LoVo (cell line): Measurements from ENCODE around the gene ZMYND8.
"Not testable (repeated sequence)": the region's sequence is repeated elsewhere in the genome, so short reads cannot be mapped to it uniquely, and the experiment has no call there.

Source experiments
- DNase-seq: peaks from one replicate; pipeline ENCODE4 v3.0.0-alpha.2; 2016; ENCODE audit warnings: low spot score

The ZMYND8 gene

DNA sequence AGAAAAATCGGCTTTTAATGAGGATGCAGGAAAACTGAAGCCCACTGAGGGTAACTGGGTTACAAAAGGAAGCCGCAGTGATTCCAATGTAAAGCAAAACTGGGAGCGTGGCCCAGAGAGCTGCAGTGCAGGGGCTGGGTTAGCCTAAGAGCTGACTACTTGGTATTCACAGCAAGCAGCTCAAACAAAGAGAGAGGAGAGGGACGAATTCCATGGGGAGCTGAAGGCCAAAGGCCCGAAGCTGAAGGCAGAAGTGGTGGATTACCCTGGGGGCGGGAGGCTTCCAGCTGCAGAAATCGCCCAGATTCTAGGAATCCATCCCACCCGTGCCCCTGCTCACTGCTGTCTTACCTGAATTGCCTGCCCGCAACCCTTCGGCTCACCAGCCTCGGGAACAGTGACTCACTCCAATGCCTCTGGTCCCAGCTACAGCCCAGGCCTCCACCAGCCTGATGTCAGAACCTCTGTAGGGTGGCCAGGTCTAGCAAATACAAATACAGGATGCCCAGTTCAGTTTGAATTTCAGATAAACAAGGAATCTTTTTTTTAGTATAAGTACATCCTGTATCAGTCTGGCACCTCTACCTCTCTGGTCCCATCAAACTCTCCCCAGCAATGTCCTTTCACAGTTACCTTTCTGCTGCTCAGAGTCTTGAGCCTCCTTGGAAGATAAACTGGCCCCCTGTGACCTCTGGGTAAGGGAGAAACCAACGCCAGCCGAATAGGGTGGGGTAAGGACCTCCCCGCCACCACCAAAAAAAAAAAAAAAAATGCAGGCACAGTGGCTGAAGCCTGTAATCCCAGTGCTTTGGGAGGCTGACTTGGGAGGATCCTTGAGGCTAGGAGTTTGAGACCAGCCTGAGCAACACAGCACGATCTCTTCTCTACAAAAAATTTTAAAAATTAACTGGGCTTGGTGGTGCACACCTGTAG is 14.6 kb upstream of the ZMYND8 start:
- DNase-seq, result no peak

DNA sequence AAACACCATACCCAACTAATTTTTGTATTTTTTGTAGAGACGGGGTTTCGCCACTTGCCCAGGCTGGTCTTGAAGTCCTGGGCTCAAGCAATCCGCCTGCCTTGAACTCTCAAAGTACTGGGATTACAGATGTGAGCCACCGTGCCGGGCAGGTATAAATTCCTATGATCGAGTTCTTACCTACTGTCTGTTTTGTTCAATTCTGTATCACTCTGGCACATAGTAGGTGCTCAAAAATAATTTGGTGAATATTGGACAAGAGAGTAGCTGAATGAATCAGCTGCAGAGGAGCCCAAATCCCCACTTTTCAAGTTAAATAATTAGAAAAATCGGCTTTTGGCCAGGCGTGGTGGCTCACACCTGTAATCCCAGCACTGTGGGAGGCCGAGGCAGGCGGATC is 13.7 kb upstream of the ZMYND8 start:
- no peak for DNase-seq

DNA sequence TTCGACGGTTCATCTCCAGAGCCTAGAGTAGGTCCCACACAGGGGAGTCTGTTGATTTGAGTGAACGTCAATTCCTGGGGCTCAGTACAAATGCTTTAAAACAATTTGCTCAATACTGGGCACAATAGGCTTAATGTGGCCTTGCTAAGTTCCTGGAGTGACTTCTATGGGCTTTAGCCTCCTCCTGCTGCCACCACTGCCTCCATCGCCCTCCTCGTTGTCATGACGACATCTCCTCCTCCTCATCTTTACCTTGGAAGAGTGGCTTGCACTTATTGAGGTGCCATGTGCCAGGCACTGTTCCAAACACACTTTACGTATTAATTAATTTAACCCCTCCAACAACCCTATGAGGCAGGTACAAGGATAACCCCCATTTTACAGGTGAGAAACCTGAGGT is 11.8 kb upstream of the ZMYND8 start:
- no peak for DNase-seq

DNA sequence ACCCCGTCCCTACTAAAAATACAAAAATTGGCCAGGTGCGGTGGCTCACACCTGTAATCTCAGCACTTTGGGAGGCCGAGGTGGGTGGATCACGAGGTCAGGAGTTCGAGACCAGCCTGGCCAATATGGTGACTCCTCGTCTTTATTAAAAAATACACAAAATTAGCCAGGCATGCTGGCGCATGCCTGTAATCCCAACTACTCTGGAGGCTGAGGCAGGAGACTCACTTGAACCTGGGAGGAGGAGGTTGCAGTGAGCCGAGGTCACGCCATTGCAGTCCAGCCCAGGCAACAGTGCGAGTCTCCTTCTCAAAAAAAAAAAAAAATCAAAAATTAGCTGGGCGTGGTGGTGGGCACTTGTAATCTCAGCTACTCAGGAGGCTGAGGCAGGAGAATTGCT is 9.8 kb upstream of the ZMYND8 start:
- not testable (repeated sequence) for DNase-seq

DNA sequence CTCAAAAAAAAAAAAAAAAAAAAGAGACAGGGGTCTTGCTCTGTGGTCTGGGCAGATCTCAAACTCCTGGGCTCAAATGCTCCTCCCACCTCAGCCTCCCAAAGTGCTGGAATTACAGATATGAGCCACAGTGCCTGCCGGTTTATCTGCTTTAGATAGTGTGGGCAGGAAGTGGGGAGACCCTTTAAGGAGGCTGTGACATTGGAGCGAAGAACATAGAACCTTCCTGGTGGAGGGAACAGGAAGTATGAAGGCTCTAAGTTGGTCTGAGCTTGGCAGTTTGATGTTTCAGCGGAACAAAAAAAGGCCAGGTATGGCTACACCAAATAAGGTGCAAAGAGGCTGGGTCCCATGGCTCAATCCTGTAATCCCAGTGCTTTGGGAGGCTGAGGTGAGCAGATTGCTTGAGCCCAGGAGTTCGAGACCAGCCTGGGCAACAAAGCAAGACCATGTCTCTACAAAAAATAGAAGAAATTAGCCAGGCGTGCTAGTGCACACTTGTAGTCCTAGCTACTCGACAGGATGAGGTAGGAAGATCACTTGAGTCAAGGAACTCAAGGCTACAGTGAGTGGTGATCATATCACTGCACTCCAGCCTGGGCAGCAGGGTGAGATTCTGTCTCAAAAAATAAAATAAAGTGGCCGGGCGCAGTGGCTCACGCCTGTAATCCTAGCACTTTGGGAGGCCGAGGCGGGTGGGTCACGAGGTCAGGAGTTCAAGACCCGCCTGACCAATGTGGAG is 8.7 kb upstream of the ZMYND8 start:
- no peak for DNase-seq

DNA sequence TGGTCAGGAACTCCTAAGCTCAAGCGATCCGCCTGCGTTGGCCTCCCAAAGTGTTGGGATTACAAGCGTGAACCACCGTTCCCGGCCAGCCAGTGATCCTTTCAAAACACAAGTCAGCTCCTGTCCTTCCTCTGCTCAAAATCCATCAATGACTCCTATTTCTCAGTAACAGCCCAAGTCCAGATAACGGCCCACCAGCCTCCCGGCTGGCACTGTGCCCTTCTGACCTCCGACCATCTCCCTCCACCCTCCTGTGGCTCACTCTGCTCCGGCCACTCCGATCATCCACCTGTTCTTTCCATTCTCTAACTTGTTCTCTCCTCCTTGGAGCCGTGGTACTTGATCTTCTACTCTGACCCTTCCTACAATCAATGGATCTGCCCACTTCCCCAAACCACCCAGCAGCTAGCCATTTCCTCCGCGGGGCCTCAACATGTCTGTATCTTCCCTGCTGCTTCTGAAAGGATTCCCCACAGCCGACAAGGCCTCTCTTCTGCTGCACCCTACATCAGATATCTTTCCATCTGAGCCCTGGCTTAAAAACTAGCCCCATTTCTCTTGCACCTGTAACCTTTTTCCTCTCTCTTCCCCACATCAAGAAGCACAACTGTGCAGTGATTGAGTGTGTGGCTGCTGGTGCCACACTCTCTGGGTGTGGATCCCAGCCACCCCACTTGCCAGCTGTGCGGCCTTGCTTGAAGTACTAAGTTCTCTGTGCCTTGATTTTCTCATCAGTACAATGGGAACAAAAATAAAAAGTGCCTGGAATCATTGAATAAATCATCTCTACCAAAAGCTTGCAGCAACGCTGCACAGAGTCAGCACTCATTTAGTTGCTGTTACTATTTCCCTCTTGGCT is 6.1 kb upstream of the ZMYND8 start:
- DNase-seq, result no peak

DNA sequence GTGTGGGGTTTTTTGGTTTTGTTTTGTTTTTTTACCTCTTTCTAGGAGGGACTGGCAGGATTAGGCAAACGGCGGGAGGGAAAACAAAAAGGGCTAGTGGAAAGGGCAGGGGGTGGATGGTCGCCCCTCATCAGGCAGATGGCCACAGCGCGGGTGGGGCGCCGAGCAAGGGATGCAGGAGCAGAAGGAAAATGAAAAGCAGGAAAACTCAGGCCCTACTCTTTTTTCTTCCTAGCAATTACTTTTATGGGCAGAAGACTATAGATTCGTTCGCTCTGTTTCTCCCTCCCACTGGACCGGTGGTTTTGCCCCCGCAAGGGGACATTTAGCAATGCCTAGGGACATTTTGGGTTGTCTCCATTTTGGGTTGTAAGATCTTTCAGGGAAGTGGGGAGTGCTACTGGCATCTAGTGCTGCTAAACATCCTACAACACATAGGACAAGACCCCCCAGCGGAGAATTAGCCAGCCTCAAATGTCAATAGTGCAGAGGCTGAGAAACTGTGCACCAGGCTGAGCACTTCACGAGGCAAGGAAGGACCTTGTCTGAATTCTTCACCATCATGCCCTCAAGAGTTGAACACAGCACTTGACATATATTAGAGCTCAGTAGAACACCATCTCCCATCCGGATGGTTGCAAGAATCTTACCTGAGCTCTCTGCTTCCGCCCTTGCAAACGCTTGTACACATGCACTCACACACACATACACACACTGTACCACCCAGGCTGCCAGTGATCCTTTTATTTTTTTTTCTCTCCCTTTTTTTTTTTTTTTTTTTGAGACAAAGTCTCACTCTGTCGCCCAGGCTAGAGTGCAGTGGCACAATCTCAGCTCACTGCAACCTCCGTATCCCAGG is 4.8 kb upstream of the ZMYND8 start:
- no peak for DNase-seq

DNA sequence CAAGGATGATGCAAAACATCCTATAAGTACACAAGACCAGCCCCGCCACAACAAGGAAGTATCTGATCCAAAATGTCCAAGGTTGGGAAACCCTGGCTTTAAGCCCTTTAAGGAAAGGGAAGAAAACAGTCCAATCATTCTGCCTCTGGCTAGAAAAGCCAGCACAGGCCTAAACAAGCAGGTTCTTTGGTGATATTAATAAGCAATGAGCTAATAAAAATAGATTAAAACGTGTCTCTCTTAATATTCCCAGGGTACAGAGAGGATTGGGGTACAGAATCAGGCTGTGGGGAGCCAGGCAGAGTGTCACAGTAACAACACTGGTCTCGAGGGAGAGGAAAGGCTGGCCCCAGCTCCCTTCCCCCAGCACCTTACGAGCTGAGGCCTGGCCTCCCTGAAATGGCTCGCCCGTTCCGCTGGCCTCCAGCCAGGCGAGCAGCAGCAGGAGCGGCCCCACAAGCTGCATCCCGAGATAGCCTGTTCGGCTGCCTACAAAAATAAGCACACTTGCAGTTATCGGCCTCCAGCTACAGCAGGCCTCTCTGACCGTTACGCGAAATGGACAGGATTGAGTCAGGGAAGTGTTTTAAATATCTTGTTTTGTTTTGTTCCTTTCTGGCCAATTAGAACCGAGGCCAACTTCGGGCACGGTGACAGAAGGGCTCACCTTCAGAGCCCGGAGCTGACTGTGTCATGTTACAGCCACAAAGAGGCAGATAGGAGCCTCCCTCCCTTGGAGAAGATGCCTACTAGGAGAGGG is 4.0 kb upstream of the ZMYND8 start:
- peak; percentile 85 for DNase-seq

DNA sequence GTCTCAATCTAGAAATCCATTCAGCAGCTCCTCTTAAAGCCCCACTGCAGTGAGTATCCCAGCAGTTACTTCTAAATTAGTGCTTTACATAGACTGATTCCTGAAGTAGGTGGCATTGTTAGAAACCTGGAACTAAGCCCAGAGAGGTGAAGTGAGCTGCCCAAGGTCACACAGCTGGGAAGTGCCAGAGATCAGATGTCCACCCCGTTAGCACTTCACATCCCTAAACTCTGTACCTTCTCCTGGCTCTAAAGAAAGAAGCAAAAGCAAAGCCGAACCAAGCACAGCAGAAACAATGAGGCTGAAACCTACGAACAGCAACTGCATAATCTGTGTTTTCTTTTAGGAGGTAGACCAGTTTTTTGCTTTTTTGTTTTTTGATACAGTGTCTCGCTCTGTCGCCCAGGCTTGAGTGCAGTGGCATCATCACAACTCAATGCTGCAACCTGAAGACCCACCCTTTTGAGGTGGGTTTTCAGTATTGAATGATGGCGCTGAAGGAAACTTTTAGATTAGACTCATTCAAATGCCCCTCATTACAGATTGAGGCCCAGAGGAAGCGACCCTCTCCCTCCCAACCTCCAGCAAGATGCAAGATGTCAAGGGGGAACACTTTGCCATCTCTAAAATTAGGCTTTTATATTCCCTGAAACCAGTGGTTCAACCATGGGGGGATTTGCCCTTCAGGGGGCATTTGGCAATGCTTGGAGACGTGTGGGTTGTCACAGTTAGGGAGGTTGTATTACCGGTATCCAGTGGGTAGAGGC is 3.2 kb upstream of the ZMYND8 start:
- no peak for DNase-seq

DNA sequence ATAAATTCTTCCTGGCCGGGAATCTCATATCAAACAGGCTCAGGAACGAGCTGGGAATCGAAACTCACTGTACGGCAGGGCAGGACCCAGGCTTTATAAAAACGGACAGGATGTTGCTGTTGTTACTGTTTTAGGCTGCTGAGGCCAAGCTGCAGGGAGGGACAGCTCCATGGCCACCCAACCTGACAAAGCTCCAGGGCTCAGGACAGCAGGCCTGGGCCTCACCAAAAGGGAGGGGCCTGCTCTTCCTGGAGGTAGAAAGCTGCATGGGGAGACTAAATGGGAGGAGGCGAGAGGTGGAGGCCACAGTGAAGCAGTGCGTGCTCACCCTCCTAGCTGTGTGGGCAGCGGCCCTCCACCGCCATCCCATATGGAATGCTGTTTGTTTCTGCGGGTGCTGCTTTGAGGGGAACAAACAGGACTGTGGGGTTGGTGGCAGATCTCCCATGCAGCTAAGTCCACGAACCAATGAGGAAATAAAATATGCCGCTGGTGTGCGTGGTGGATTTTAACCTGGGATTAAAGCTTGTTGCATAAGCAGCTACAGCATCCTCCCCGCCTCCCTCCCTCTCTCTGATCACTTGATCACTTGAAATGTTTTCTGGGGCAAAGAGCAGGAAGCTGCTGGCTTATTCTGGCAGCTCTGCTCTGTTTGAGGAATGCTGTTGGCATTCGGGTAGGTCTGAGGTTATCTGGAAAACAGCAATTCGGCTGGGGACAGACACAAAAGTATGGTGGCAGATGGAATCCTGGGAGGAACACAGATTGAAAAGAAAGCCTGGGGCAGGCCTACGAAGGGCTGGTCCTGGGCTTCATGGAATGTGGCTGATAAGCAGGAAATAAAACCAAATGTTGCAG is 2.4 kb upstream of the ZMYND8 start:
- DNase-seq, result peak; percentile 87

DNA sequence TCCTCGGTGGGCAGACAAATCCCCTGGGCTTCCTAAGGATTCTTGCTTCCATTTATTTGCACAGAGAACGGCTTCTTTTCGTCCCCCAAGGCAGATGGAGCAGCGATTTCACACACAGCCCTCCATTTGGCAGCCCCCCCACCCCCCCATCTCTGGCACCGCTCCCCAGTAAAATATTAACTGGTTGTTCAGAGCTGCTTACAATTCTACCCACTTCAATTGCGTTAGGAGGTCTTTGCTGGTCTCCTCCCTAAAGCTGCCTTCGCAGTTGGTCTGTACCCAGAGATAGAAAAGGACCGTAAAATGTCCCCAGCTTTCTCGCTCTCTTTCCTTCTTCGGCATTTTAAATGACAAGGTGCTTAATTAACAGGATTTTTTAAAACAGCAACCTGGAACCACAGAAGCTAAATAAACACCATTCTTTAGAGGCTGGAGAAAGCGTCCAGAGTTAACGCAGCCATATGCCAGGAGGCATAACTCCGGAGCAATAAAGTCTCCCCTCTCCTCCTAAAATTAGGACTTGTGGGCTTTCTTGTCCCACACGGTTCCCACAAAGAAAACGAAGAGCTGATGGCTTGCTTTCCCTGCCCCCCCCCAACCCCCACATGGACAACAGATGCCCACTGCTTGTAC is 1.7 kb upstream of the ZMYND8 start:
- DNase-seq, result peak; percentile 35

DNA sequence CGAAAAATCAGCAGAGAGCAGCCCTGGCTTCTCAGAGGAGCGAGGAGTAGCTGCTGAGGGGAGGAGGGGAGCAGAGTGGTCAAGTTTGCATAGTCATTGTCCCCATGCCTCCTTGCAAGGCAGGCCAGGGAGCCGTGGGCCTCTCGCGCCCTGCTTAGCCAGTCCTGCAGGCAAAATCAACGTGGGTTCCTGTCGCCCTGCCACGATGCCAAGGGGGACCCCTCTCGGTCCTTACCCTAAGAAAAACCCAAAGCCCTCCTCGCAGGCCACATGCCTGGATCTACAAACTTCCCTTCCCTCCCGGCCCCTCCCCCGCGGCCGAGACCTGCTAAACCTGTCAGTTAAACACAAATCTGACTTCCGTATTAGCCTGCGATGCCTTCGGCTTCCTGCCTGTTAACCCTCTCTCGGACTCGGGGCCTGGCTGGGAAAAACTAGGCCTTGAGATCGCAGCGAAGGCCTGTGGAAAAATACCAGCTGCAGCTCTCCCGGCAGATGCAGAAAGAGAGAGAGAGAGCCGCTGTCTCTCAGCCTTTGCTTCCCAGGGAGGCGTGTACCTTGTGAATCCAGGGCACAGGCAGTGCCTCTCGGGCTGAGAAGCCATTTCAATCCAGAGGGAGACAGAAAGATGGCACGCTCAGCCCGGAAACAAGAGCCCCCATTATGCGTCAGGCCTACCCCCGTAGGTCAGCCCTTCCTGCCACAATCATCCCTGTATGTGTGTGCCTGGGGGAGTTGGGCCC is 968 bp upstream of the ZMYND8 start:
- DNase-seq, result peak; percentile 85

DNA sequence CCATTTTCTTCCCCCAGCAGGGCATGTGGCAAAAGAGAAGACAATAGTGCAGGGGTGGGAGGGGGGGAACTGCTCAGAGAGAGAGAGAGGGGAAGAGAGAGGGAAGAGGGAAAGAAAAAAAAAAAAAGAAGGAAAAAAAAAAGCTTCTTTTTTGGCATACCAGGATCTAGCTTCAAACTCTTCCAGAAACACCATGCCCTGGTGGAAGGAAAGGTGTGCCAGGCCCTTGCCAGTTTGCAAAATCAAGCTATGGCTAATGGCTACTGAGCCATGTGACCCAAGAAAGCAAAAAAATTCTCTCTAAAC is 326 bp downstream of the ZMYND8 start:
- DNase-seq, result no peak

DNA sequence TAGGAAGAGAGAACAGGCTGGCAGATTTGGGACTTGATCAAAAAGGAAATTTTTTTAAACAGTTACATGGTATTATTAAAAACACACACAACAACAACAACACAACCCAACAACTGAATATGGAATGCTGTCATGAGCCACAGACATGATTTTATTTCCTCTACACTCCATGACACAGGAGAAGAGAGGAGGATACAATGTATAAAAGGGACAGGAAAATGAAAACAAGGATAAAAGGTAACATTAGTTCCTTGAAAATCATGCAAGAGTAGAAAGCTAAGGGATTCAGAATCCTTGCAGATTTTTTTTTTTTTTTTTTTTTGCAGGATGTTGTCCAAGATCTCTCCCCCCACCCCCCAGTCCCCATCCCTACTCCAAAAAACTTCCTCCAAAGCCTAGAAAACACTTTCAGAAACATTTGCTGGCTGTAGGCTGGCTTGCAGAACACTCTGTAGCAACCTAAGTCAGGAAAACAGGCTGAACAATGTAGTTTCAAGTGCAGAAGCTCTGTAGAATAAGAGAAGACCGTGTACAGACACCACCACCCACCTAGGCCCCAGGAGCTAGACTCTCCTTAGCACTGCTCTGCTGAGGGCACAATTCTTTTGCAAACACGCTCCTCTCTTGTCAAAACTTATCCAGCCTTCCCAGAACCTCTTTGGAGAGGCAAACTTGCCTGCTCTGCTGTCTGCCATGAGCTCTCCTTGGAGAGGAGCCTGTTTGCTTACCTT is 845 bp downstream of the ZMYND8 start:
- no peak for DNase-seq

DNA sequence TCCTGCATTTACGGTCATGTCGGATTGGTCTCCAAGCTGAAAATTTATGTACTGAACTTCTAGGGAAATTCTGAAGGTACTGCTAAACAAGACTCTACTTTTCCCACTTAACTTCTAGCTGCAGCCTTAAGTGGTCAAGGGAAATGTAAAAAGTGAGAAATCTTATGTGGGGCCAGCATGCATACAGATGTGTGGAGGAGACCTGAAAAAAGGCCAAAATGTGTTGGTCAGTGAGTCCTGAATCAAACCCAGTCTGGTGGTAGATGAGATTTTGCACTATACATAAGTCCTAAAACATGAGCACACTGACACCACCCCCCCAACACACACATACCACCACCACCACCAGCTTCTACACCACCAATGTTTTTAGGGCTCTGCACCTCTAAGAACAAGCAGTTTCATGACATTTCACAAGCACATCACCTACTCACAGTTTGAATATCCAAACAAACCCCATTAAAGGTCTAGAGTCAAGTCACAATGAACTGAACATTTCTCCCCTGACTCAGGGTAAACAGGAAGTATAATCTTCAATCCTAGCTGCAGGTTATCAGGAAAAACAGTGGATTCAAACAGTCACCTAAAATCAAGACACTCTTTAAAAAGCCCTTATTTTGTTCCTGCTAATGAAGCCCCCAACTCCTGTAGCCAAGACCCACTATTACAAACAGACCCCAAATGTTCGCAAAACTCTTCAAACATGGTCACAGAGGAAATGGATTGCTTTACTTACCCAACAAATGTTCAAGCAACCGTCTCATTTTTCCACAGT is 1.6 kb downstream of the ZMYND8 start:
- no peak for DNase-seq

DNA sequence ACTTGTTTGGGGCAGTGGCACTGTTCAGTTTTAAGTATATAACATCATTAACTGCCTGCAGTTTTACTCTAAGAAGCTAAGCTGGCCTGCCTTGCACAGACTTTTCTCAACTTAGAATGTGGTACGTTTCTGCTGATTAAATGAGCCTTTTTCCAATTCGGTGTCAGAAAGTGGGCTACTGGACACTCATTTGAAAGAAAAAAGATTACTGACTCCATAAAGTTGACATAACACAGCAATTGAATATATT is 2.1 kb downstream of the ZMYND8 start:
- DNase-seq, result no peak
